GM21515 (cell line): ENCODE data around the gene PHKB.
"Not testable (repeated sequence)": the region's sequence is repeated elsewhere in the genome, so short reads cannot be mapped to it uniquely, and the experiment has no call there.

Experiments used
- ATAC-seq: cut with Tn5 transposase; IDR thresholded peaks from one replicate; pipeline ENCODE4 v1.9.1; 2021; ENCODE audit not compliant: unreplicated experiment

The PHKB gene

DNA sequence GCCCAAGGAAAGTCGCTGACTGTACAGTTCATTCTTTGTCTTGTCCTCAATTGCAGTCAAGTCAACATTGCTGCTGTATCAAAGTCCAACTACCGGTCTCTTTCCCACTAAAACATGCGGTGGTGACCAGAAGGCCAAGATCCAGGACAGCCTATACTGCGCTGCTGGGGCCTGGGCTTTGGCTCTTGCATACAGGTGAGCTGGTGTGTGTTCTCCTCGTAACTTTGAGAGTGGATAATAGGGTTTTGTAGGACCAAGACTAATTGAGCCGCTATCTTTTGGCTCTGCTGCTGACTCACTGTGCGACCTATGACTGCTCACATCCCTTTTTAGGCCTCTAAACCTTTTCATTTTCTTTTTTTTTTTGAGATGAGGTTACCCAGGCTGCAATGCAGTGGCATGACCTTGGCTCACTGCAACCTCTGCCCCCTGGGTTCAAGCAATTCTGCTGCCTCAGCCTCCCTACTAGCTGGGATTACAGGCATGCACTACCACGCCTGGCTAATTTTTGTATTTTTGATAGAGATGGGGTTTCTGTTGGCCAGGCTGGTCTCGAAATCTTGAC is 38.7 kb downstream of the PHKB start:
- no peak for ATAC-seq

DNA sequence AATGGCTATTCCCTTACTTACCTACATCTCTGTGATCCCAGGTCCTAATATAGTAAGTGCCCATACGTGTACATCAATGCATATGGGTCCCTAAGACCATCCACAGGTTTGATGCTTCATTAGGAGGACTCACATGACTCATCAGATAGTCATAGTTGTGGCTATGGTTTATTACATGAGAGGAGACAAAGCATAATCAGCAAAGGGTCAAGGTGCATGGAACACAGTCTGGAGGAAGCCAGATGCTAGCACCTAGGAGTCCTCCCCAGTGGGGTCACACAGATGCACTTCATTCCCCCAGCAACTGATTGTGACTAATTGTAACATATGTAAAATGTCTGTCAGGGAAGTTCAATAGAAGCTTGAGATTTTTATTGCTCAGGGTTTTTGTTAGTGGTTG is 42.8 kb downstream of the PHKB start:
- no peak for ATAC-seq

DNA sequence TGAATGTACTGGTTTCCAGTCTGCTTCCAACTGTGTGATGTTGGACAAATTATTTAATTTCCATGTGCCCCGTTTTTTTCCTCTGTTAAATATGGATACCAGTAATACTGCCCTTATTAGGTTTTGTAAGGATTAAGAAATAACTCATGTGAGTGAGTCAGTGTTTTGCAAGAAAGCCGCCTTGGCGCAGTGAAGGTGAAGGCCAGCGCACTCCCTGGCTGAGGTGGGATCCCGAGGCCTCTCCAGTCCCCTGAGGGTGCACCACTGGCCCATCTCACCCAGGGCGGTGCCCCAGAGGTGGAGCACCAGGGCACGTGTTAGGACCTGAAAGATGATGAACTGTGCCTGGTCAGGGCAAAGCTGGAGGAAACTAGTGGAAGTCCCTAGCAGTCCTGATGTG is 43.5 kb downstream of the PHKB start:
- ATAC-seq, result no peak

DNA sequence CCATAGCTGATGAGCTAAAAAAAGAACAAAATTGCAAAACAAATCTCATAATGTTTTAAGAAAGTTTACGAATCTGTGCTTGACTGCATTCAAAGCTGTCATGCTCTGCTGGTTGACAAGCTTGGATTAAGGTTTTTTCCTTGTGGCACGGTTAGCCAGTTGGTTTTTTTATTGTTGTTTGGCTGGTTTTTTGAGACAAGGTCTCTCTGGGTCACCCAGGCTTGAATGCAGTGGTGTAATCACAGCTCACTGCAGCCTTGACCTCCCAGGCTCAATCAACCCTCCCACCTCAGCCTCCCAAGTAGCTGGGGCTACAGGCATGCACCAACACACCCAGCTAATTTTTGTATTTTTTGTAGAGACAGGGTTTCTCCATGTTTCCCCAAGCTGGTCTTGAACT is 45.7 kb downstream of the PHKB start:
- ATAC-seq, result no peak

DNA sequence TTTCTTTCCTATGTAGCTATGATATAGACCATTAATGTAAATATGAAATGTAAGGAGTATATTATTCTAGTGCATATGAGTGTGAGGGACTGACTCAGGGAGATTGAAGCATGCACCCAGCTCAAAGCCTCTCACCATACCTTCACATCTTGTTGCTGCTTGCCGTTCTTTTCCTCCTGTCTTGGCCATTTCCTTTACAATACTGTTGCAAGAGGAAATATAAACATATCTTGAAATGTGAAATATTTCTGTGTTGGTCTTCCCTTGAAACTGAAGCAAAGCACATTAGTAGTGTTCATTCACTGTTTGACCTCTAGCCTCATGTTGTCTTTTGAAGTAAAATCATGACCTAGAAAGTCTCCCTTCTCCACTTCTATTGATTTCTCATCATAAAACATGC is 46.6 kb downstream of the PHKB start:
- ATAC-seq, result no peak

DNA sequence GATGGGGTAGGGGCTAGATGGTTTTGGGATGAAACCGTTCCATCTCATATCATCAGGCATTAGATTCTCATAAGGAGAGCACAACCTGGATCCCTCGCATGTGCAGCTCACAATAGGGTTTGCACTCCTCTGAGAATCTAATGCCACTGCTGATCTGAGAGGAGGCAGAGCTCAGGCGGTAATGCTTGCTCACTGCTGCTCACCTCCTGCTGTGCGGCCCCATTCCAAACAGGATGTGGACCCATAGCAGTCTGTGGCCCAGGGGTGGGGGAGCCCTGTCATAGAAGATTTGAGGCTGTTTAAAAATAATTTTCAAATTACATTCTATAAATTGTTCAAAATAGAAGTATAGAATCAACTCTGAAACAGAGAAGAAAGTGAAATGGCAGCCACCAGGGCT is 50.8 kb downstream of the PHKB start:
- ATAC-seq, result no peak

DNA sequence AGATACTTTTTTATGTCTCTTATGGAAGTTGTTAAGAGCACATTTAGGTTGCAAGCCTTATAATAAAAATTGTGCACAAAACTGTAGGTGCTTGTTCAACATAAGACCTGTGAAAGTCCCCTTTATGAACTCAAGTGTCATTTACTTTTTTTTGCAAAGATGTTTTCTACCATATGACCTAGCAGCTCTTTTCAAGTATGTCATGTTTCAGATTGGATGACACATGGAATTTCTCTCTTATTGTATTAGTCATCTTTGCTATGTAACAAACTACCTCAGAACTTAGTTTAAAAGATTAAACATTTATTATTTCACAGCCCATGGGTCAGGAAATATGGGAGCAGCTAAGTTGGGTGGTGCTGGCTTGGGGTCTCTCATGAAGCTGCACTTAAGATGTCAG is 57.9 kb downstream of the PHKB start:
- ATAC-seq, result no peak

DNA sequence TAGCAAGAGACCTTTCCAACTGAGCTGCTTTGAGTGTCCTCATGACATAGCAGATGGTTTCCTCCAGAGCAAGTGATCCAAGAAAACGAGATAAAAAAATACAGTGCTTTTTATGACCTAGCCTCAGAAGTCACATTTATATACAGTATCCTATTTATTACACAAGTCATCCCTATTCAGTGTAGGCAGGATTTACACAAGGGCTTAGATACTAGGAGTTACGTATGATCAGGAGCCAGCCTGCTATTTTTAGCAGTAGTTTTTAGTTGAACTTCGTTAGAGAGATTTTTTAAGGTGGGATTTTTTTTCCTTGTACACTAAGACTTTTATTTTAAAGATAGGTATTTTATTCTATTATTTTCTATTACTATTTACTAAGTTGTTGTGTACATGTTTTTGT is 58.4 kb downstream of the PHKB start:
- ATAC-seq, result no peak

DNA sequence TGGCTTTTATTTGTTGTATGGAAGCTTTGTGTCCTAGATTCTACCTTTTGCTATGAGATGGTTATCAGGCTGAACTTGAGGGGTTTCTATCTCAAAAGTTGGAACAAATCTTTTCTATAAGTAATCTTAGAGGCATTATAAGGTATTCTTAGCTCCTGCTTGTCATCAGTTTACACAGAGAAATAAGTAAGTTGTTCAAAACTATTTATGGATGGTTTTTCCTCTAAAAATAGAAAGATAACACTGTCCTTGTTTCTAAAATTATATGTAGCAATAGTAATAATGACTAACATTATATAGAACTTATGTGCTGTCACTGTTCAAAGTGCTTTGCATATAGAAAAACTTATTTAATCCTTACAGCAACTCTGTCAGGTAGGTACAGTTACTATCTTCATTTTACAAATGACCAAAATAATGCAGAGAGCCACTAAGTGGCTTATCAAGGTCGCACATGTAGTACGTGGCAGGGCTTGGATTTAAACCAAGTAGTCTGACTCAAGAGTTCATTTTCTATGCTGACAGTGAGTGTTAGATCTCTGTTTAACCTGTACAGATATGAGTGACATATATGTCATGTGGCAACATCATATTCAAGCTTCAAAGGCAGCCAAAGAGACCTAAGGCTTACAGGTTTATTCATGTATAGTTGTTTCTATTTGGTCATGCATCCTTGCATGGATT is 59.0 kb downstream of the PHKB start:
- no peak for ATAC-seq

DNA sequence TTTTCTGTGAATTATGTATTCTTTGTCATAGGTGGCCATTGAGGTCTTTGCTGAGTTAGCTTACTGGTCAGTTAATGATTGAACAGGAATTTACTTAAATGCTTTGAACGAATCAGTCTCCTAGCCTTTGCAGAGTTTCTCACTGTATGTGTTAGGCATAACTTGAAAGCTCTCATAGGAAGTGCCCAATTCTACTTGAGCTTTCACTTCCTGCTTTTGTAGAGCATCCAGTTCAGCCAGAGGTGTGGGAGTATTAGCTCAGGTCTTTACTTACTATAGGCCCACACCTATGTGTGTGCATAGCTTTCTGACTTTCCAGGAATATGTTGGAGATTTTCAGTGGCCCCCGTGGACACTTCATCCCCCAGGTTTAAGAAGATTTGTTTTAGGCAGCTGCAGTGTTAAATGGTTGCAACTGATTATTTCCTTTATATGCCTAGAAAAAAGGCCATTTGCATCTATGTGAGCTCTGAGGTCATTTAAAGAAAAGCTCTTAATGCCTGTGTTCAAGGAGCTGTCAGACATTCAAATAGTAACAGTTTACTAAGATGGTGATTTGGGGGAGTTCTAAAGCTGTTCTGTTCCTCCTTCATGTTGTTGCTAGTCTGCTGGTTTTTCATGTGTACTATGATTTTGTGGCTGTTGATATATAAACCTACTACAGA is 62.3 kb downstream of the PHKB start:
- ATAC-seq, result peak; percentile 100

DNA sequence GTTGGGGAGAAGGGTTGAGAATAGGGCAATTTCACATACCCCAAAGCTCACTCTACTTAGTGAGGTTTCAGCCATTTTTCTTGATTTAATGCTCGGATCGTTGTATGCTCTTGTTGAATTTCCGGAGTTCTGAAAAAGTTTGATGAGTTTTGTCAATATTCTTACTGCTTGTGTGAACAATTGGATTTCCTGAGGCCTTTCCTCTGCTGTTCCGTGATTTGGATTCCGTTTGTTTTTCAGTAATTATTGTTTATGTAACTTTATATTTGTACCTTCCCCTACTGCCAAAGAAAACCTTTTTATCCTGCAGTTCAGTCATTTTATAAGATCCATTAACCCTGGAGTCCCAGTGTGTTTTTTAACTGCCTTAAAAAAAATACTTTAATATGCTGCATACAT is 62.9 kb downstream of the PHKB start:
- no peak for ATAC-seq

DNA sequence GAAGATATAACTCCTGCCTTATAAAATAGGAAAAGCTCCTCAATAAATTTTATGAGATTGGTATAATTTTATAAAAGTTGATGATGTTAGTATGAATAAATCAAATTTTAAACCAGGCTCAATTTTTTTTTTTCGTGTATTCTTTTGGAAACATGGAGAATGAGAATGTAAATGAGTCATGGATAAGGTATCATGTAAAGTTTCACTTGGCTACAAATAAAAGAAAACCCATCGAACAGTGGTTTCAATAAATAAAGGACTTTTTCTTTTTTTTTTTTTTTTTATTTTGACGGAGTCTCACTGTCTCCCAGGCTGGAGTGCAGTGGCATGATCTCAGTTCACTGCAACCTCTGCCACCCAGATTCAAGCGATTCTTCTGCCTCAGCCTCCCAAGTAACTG is 67.3 kb downstream of the PHKB start:
- ATAC-seq, result no peak

DNA sequence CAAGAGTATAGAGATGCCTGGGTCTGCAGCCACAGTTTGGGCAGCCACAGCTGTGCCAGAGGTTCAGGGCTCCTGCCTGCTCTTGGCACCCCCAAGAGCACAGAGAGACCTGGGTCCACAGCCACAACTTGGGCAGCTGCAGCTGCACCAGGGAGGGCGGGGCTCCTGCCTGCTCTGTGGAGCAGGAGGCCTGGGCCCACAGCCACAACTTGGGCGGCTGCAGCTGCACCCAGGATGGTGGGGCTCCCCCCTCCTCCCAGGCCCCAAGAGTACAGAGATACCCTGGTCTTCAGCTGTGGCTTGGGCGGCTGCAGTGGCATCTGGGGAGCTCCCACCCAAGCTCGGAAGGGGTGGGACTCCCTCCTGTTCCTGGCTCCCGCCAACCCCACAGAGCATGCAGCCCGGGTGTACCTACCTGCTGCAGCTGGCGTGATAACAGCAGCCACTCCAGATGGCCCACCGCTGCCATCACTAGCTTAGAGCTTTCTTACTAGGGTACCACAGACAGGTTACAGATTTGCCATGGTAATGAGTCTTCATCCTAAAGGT is 72.7 kb downstream of the PHKB start:
- ATAC-seq, result no peak

DNA sequence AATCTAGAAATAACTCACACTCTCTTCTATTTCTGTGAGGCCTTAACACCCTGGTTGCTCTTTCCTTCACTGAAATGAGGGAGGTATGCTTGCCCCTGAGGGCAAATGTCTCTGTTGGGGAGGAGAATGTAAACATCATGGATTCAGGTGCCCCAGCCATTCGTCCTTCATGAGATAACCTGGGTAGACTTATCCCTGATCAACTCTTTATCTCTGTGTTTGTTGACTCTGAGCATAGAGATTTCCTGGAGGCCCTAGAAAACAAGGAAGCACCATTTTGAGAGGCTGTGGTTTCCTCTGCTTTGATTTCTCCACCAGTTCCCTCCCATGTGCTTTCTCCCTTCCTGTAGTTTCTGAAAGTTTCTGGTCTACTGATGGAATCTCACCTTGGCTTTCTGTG is 77.3 kb downstream of the PHKB start:
- no peak for ATAC-seq

DNA sequence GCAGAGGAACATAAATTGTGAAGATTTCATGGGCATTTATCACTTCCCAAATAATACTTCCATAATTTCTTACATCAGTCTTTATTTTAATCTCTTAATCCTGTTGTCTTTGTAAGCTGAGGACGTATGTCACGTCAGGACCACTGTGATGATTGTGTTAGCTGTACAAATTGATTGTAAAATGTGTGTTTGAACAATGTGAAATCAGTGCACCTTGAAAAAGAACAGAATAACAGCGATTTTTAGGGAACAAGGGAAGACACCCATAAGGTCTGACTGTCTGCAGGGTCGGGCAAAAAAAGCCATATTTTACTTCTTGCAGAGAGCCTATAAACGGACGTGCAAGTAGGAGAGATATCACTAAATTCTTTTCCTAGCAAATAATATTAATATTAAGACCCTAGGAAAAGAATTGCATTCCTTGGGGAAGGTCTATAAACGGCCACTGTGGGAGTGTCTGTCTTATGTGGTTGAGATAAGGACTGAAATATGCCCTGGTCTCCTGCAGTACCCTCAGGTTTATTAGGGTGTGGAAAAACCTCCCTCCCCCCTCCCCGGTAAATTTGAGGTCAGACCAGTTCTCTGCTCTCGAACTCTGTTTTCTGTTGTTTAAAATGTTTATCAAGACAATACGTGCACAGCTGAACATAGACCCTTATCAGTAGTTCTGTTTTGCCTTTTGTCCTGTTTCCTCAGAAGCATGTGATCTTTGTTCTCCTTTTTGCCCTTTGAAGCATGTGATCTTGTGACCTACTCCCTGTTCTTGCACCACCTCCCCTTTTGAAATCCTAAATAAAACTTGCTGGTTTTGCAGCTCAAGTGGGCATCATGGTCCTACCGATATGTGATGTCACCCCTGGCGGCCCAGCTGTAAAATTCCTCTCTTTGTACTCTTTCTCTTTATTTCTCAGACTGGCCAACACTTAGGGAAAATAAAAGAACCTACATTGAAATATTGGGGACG is 78.9 kb downstream of the PHKB start:
- not testable (repeated sequence) for ATAC-seq

DNA sequence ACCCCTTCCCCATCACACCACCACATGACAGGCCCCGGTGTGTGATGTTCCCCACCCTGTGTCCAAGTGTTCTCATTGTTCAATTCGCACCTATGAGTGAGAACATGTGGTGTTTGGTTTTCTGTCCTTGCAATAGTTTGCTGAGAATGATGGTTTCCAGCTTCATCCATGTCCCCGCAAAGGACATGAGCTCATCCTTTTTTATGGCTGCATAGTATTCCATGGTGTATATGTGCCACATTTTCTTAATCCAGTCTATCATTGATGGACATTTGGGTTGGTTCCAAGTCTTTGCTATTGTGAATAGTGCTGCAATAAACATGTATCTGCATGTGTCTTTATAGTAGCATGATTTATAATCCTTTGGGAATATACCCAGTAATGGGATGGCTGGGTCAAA is 80.0 kb downstream of the PHKB start:
- ATAC-seq, result not testable (repeated sequence)

DNA sequence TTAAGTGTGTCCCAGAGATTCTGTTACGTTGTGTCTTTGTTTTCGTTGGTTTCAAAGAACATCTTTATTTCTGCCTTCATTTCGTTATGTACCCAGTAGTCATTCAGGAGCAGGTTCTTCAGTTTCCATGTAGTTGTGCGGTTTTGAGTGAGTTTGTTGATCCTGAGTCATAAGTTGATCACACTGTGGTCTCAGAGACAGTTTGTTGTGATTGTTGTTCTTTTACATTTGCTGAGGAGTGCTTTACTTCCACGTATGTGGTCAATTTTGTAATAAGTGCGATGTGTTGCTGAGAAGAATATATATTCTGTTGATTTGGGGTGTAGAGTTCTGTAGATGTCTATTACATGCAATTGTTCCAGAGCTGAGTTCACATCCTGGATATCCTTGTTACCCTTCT is 83.1 kb downstream of the PHKB start:
- ATAC-seq, result not testable (repeated sequence)

DNA sequence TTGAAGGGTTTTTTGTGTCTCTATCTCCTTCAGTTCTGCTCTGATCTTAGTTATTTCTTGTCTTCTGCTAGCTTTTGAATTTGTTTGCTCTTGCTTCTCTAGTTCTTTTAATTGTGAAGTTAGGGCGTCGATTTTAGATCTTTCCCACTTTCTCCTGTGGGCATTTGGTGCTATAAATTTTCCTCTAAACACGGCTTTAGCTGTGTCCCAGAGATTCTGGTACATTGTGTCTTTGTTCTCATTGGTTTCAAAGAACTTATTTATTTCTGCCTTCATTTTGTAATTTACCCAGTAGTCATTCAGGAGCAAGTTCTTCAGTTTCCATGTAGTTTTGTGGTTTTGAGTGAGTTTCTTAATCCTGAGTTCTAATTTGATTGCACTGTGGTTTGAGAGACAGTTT is 90.1 kb downstream of the PHKB start:
- not testable (repeated sequence) for ATAC-seq

DNA sequence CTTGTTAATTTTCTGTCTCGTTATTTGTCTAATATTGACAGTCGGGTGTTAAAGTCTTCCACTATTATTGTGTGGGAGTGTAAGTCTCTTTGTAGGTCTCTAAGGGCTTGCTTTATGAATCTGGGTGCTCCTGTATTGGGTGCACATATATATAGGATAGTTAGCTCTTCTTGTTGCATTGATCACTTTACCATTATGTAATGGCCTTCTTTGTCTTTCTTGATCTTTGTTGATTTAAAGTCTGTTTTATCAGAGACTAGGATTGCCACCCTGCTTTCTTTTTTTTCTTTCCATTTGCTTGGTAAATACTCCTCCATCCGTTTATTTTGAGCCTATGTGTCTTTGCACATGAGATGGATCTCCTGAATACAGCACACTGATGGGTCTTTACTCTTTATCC is 90.6 kb downstream of the PHKB start:
- ATAC-seq, result not testable (repeated sequence)

DNA sequence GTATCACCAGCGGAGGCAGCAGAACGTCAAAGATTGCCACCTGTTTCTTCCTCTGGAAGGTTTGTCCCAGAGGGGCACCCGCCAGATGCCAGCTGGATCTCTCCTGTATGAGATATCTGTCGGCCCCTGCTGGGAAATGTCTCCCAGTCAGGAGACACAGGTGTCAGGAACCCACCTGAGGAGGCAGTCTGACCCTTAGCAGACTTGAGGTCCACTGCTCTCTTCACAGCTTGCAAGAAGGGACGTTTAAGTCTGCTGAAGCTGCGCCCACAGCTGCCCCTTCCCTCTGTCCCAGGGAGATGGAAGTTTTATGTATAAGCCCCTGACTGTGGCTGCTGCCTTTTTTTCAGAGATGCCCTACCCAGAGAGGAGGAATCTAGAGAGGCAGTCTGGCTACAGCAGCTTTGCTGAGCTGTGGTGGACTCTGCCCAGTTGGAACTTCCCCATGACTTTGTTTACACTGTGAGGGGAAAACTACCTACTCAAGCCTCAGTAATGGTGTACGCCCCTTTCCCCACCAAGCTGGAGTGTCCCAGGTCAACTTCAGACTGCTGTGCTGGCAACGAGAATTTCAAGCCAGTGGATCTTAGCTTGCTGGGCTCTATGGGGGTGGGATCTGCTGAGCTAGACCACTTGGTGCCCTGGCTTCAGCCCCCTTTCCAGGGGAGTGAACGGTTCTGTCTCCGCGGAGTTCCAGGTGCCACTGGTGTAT is 92.9 kb downstream of the PHKB start:
- no peak for ATAC-seq

DNA sequence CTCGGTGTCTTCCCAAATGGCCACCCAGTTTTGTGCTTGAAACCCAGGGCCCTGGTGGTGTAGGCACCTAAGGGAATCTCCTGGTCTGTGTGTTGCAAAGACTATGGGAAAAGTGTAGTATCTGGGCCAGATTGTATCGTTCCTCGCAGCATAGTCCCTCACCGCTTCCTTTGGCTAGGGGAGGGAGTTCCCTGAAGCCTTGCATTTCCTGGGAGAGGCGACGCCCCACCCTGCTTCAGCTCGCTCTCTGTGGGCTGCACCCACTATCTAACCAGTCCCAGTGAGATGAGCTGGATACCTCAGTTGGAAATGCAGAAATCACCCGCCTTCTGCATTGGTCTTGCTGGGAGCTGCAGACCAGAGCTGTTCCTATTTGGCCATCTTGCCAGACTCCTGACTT is 93.5 kb downstream of the PHKB start:
- not testable (repeated sequence) for ATAC-seq
